Activated CD8-positive, alpha-beta memory T cell treated with anti-CD3 and anti-CD28 coated beads, Interleukin-2, amount 10 ng/mL, durations not matched to agents 7 days and 5 days (primary cell): Measurements from ENCODE around the gene FAM43A. TPM values are rescaled to one million over a fixed set of nuclear protein-coding genes. Genes with fewer than 3 reads are reported as not detected.

Experiments used
- ATAC-seq: fragments of 150-1000 bp; cut with Tn5 transposase; one replicate; pipeline ENCODE4 v1.10.0; 2021; ENCODE audit warnings: moderate library complexity
- CTCF ChIA-PET: fragments of 350-600 bp; sonication (Branson Sonifier 250); formaldehyde crosslinking; loops from one replicate; lab custom pipeline; 2021; ENCODE audit warnings: antibody characterized with exemption; lab: Charles Lee
- DNase-seq: peaks from one replicate; pipeline ENCODE4 v3.0.0-alpha.2; 2020
- H3K27ac Mint-ChIP-seq: one replicate; pipeline ENCODE4 v1.8.0; 2021; ENCODE audit warnings: mild to moderate bottlenecking, mixed read lengths
- H3K27me3 Mint-ChIP-seq: one replicate; pipeline ENCODE4 v1.8.0; 2021; ENCODE audit warnings: mixed read lengths
- H3K36me3 Mint-ChIP-seq: one replicate; pipeline ENCODE4 v1.8.0; 2021; ENCODE audit warnings: mild to moderate bottlenecking, mixed read lengths
- H3K4me1 Mint-ChIP-seq: one replicate; pipeline ENCODE4 v1.8.0; 2021; ENCODE audit warnings: mixed read lengths
- H3K4me3 Mint-ChIP-seq: one replicate; pipeline ENCODE4 v1.8.0; 2021; ENCODE audit warnings: mild to moderate bottlenecking, moderate library complexity, mixed read lengths
- H3K9me3 Mint-ChIP-seq: one replicate; pipeline ENCODE4 v1.8.0; 2022; ENCODE audit warnings: low read depth, mixed read lengths
- total RNA-seq, 2 experiments: library from RNA; stranded (reverse); gene quantifications; one replicate each; pipeline ENCODE4 v1.2.3, GENCODE V29; 2021

Gene FAM43A
- 10 to 100 TPM in 1 of 2 experiments, 1 to 10 TPM in 1; 1.6 to 10.0 TPM for total RNA-seq

DNA sequence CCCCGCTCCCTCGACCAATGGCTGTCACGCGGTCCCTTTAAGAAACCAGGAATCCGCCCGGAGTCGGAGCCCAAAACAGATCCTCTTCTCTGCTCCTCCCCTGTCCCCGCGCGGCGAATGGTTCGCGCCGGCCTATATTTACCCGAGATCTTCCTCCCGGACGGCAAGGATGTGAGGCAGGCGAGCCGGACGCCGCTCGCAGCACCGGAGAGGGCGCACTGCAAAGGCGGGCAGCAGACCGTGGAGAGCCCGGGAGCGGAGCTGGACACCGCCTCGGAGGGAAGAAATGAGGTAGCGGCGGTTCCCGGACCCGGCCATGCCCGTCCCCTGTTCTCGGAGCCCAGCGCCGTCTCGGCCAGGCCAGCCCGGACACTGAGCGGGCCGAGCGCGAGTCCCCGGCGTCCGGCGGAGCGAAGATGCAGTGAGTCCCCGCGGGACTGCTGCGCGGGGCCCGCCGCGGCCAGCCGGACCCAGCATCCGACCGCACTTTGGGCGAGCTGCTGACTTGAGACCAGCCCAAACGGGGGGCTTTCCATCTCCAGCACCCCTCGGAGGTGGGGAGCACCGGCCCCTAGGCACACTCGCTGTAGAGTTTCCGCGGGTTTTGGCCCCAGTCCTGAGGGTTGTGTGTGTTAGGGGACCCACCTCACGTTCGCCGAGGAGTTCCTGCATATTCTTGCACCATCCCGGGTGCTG is at the start of gene FAM43A:
Gene FAM43A (plus strand): TSS at position 166 of the 696 bp plus-strand sequence. CDS start 944 bp downstream, outside the sequence.
- Mint-ChIP-seq H3K9me3 (no peaks in the 10 kb centered on the region), H3K27ac (peak within 1 kb of the TSS; percentile 60), H3K4me1 (peaks cover 62% of the 10 kb centered on the region), H3K36me3 (no peaks in the 10 kb centered on the region), H3K27me3 (peaks cover 53% of the 10 kb centered on the region), H3K4me3 (peak within 1 kb of the TSS; percentile 72)
- DNase-seq: peak; percentile 86
- CTCF ChIA-PET: interaction anchor here (0.8 to 6.7 kb wide), 7 partner anchors 14 to 584 kb away, joined by 3 to 80 read pairs (median 4); partner anchors contain the start of genes LSG1, TMEM44 and XXYLT1
- ATAC-seq: peak; percentile 67

- no peak overlapping the region for H3K4me3 Mint-ChIP-seq
- no peak for ATAC-seq
- DNase-seq: no peak
- CTCF ChIA-PET: no interaction called here
- peaks cover 16% of the 10 kb centered on the region for H3K4me1 Mint-ChIP-seq
- peaks cover 13% of the 10 kb centered on the region for H3K36me3 Mint-ChIP-seq
- no peak overlapping the region for H3K27ac Mint-ChIP-seq
- H3K27me3 Mint-ChIP-seq: no peaks in the 10 kb centered on the region
- H3K9me3 Mint-ChIP-seq: no peaks in the 10 kb centered on the region
These were observed 48.6 kb upstream of the FAM43A start for GRCh38 chr3:194637066-194637465.

GRCh38 chr3:194637541-194638400 is 47.9 kb upstream of the FAM43A start:
- ATAC-seq (no peak), DNase-seq (no peak)
- CTCF ChIA-PET: no interaction called here
- no peak overlapping the region for H3K27ac Mint-ChIP-seq
- H3K4me3 Mint-ChIP-seq: no peak overlapping the region
- H3K36me3 Mint-ChIP-seq: peaks cover 16% of the 10 kb centered on the region
- no peaks in the 10 kb centered on the region for H3K9me3 Mint-ChIP-seq
- H3K27me3 Mint-ChIP-seq: no peaks in the 10 kb centered on the region
- H3K4me1 Mint-ChIP-seq: peaks cover 10% of the 10 kb centered on the region

DNA sequence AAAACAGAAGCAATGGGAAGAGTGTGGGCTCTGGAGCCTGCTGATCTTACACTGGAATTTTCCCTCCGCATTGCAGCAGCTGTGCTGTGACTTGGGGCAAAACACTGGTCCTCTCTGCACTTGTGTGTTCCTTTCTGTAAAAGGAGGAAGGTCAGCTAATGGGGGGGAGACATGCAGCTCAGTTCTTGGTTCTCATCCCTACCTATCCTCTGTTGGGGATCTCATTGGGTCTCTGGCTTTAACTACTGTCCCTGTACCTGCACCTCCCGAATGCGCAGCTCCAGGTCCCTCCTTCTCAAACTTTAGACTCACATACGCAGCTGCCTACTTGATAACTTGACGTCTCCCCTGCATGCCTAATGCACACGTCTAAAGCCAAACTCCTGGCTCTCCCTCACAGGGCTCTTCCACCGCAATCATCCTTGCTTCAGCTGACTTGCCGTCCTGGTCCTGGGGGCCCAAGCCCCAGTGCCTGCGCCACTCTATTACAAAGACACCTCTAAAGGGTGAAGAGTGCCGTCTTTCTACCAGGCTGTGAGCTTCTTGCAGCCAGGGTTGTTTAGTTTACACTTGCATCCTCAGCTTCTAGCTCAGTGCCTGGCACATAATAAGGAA is 46.6 kb upstream of the FAM43A start:
- H3K4me3 Mint-ChIP-seq: no peak overlapping the region
- peaks cover 21% of the 10 kb centered on the region for H3K36me3 Mint-ChIP-seq
- H3K27ac Mint-ChIP-seq: no peak overlapping the region

DNA sequence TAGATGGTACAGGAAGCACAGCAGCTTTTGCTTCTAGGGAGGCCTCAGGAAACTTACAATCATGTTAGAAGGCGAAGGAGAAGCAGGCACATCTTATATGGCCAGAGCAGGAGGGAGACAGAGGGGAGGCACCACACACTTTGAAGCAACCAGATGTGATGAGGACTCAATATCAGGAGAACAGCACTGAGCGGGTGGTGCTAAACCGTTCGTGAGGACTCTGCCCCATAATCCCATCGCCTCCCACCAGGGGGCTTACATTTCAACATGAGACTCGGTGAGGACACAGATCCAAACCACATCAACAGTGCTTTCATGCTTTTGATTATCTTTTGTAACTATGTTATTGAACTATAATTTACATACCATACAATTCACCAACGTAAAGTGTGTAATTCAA is 44.9 kb upstream of the FAM43A start:
- no peaks in the 10 kb centered on the region for H3K9me3 Mint-ChIP-seq
- DNase-seq (peak; percentile 48), ATAC-seq (peak; percentile 55)
- H3K27me3 Mint-ChIP-seq: no peaks in the 10 kb centered on the region
- H3K27ac Mint-ChIP-seq: no peak overlapping the region
- H3K4me1 Mint-ChIP-seq: peaks cover 4% of the 10 kb centered on the region
- CTCF ChIA-PET: no interaction called here
- H3K36me3 Mint-ChIP-seq: peaks cover 32% of the 10 kb centered on the region
- no peak overlapping the region for H3K4me3 Mint-ChIP-seq

More for the DNA sequence above, 46.6 kb upstream of the FAM43A start:
- CTCF ChIA-PET: interaction anchor here (0.8 to 1.3 kb wide), 2 partner anchors 11 to 48 kb away, joined by 3 to 4 read pairs; no protein-coding TSS in a partner anchor
- Mint-ChIP-seq H3K9me3 (no peaks in the 10 kb centered on the region), H3K27me3 (no peaks in the 10 kb centered on the region), H3K4me1 (peaks cover 6% of the 10 kb centered on the region)
- DNase-seq: no peak
- no peak for ATAC-seq

GRCh38 chr3:194642769-194643168 is 42.9 kb upstream of the FAM43A start:
- H3K9me3 Mint-ChIP-seq: no peaks in the 10 kb centered on the region
- H3K27ac Mint-ChIP-seq: no peak overlapping the region
- peaks cover 39% of the 10 kb centered on the region for H3K36me3 Mint-ChIP-seq
- peaks cover 3% of the 10 kb centered on the region for H3K4me1 Mint-ChIP-seq
- H3K4me3 Mint-ChIP-seq: no peak overlapping the region
- ATAC-seq (no peak), DNase-seq (no peak)
- CTCF ChIA-PET: interaction anchor here (0.6 to 1.2 kb wide), 2 partner anchors 29 to 44 kb away, joined by 3 to 4 read pairs; no protein-coding TSS in a partner anchor
- no peaks in the 10 kb centered on the region for H3K27me3 Mint-ChIP-seq

DNA sequence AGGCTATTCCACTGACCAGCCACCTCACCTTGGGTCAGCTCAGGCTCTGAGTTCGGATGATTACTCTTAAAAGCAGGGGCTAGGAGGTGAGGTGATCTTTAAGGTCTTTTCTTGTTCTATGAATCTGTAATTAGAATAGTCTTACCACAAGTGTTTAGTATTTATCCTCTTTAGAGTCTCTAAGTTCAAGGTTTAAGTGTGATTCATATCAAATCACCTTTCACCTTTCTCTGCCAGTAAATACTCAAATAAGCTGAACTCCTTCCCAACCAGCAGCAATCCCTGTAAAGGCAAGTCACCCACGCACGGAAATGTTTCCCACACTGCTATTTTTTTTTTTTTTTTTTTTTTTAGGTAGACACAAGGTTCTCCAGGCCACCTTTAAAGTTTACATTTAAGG is 37.9 kb upstream of the FAM43A start:
- DNase-seq: no peak
- no peak for ATAC-seq
- H3K27ac Mint-ChIP-seq: no peak overlapping the region
- no peaks in the 10 kb centered on the region for H3K9me3 Mint-ChIP-seq
- H3K27me3 Mint-ChIP-seq: no peaks in the 10 kb centered on the region
- H3K4me3 Mint-ChIP-seq: no peak overlapping the region
- CTCF ChIA-PET: interaction anchor here (0.7 to 1.5 kb wide), 3 partner anchors 14 to 28 kb away, joined by 3 to 4 read pairs (median 3); partner anchors contain the start of genes LSG1 and TMEM44
- peaks cover 55% of the 10 kb centered on the region for H3K36me3 Mint-ChIP-seq
- H3K4me1 Mint-ChIP-seq: no peaks in the 10 kb centered on the region

DNA sequence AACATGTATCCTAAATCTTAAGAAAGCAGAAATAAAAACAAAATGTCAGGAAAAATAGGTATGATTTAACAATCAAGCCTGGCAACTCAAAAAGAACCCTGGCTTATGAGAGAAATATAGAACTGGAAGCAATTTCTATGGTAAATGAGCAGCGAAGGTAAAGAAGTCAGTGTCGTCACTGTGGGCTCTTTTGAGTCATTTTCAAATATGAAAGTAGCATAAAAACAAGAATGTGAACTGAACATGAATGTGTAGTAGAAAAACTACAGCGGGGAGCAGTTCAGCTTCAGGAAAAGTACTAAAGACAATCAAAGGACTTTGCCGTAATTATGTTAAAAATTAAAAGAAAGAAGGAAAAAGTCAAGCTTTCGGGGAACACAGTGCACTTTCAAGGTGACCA is 31.2 kb upstream of the FAM43A start:
- peaks cover 24% of the 10 kb centered on the region for H3K4me1 Mint-ChIP-seq
- peak overlapping the region; percentile 50 for H3K4me3 Mint-ChIP-seq
- CTCF ChIA-PET: interaction anchor here (1.3 kb wide), 1 partner anchor 33 kb away, joined by 3 read pairs; no protein-coding TSS in a partner anchor
- H3K27me3 Mint-ChIP-seq: no peaks in the 10 kb centered on the region
- H3K27ac Mint-ChIP-seq: peak overlapping the region; percentile 93
- ATAC-seq: peak; percentile 90
- peaks cover 66% of the 10 kb centered on the region for H3K36me3 Mint-ChIP-seq
- H3K9me3 Mint-ChIP-seq: no peaks in the 10 kb centered on the region
- no peak for DNase-seq

GRCh38 chr3:194657439-194657838 is 28.2 kb upstream of the FAM43A start:
- no peaks in the 10 kb centered on the region for H3K27me3 Mint-ChIP-seq
- peaks cover 52% of the 10 kb centered on the region for H3K36me3 Mint-ChIP-seq
- DNase-seq (no peak), ATAC-seq (no peak)
- no peak overlapping the region for H3K27ac Mint-ChIP-seq
- CTCF ChIA-PET: interaction anchor here (0.9 to 1.7 kb wide), 2 partner anchors 14 to 25 kb away, joined by 4 read pairs; partner anchors contain the start of gene LSG1
- no peak overlapping the region for H3K4me3 Mint-ChIP-seq
- peaks cover 30% of the 10 kb centered on the region for H3K4me1 Mint-ChIP-seq
- no peaks in the 10 kb centered on the region for H3K9me3 Mint-ChIP-seq

DNA sequence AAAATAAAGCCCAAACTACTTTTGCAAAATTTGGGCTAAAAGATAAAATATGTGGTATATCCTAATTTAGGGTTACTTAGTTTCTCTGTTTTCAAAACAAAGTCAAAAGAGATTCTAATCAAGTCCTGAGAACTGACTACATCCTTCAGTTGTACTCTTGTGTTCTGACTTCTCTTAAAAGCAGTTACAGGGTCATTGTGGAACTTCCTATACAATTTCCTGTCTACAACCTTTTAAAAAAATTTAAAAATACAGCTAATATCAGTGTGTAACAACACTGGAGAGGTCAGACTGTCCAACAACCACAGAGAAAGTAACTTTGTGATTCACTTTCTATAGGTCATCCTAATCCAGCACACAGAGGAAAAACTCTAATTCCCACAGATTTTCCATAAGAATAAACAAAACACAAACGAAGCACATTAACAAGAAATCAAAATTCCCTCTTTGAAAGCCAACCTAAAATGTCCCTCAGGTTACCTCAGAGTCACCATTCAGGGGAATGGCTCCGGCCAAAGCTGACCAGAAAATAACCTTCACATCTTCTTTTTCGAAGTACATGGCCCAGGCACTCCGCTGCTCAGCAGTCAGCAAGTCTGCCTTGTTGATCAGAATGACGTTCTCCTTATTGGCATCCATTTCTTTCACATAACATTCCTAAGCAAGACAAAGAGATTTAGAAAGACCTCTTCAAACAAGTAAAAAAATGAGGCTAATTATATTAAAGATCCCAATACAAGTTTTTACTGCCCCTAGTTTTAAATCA is 27.0 kb upstream of the FAM43A start:
- no peak for DNase-seq
- Mint-ChIP-seq H3K4me1 (peaks cover 27% of the 10 kb centered on the region), H3K27me3 (no peaks in the 10 kb centered on the region), H3K36me3 (peaks cover 43% of the 10 kb centered on the region), H3K4me3 (no peak overlapping the region), H3K27ac (peak overlapping the region; percentile 9), H3K9me3 (no peaks in the 10 kb centered on the region)
- CTCF ChIA-PET: interaction anchor here (0.8 to 2.9 kb wide), 3 partner anchors 9 to 24 kb away, joined by 3 to 30 read pairs (median 4); partner anchors contain the start of gene LSG1
- ATAC-seq: no peak

GRCh38 chr3:194659778-194660177 is 25.9 kb upstream of the FAM43A start:
- Mint-ChIP-seq H3K27me3 (no peaks in the 10 kb centered on the region), H3K27ac (no peak overlapping the region), H3K36me3 (peaks cover 39% of the 10 kb centered on the region), H3K9me3 (no peaks in the 10 kb centered on the region), H3K4me3 (no peak overlapping the region), H3K4me1 (peaks cover 19% of the 10 kb centered on the region)
- no peak for ATAC-seq
- CTCF ChIA-PET: interaction anchor here (0.8 to 2.9 kb wide), 2 partner anchors 10 to 12 kb away, joined by 3 to 30 read pairs; partner anchors contain the start of gene LSG1
- DNase-seq: no peak

DNA sequence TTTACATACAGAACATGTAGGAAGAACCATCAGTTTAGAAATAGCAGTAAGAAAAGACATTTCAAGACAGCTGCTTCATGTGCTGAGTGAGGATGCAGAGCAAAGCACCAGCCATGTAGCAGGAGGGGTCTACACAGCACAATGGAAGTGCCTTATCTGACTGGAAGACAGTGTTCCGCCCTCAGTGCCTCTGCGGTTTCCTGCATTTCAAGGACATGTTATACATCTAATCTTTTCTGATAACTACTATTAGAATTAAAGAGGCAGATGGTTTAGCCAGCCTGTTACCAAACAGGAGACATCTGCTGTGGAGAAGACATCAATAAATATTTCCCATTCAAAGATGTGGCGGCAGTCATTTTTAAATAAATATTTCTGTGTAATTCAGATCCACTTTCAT is 24.3 kb upstream of the FAM43A start:
- DNase-seq (no peak), ATAC-seq (no peak)
- peaks cover 15% of the 10 kb centered on the region for H3K4me1 Mint-ChIP-seq
- H3K27me3 Mint-ChIP-seq: no peaks in the 10 kb centered on the region
- H3K4me3 Mint-ChIP-seq: no peak overlapping the region
- no peak overlapping the region for H3K27ac Mint-ChIP-seq
- CTCF ChIA-PET: interaction anchor here (1.0 to 2.9 kb wide), 4 partner anchors 10 to 14 kb away, joined by 3 to 30 read pairs (median 6); partner anchors contain the start of gene LSG1
- no peaks in the 10 kb centered on the region for H3K9me3 Mint-ChIP-seq
- H3K36me3 Mint-ChIP-seq: peaks cover 42% of the 10 kb centered on the region
